Aorta (tissue), 5 donors: ENCODE measurements around the gene POU4F1. TPM values are rescaled to one million over a fixed set of nuclear protein-coding genes. Genes with fewer than 3 reads are reported as not detected.

Experiments
- ATAC-seq: fragments of 200-7000 bp; cut with Tn5 transposase; one replicate; pipeline ENCODE4 v1.9.1; 2022; ENCODE audit warnings: moderate library complexity; ENCODE audit not compliant: low FRiP score
- DNase-seq, 2 donors: peaks; one replicate each; pipeline ENCODE4 v3.0.0-alpha.2; 2020
- H3K27ac ChIP-seq, 2 donors: one replicate each; pipeline ENCODE4 v1.5.1; 2013; ENCODE audit warnings: low read length in 2 of 2, mild to moderate bottlenecking in 2 of 2, moderate library complexity in 2 of 2, control low read depth in 1 of 2, inconsistent platforms in 1 of 2, low read depth in 1 of 2
- H3K27me3 ChIP-seq, 2 donors: one replicate each; pipeline ENCODE4 v1.6.1; 2013; ENCODE audit warnings: control low read depth in 1 of 2, low read length in 1 of 2, mild to moderate bottlenecking in 1 of 2, moderate library complexity in 1 of 2; ENCODE audit not compliant: insufficient read depth in 2 of 2, control insufficient read depth in 1 of 2
- H3K36me3 ChIP-seq, 2 donors: one replicate each; pipeline ENCODE4 v1.6.1; 2013; ENCODE audit warnings: control low read depth in 1 of 2, low read length in 1 of 2, mild to moderate bottlenecking in 1 of 2; ENCODE audit not compliant: insufficient read depth in 2 of 2, control insufficient read depth in 1 of 2
- H3K4me1 ChIP-seq, 2 donors: one replicate each; pipeline ENCODE4 v1.6.1; 2013; ENCODE audit warnings: low read length in 2 of 2, control low read depth in 1 of 2, mild to moderate bottlenecking in 1 of 2, moderate library complexity in 1 of 2; ENCODE audit not compliant: insufficient read depth in 2 of 2, control insufficient read depth in 1 of 2
- H3K4me3 ChIP-seq, 2 donors: one replicate each; pipeline ENCODE4 v1.5.1; 2013; ENCODE audit warnings: low read length in 2 of 2, control low read depth in 1 of 2, mild to moderate bottlenecking in 1 of 2
- H3K9me3 ChIP-seq: one replicate; pipeline ENCODE4 v1.6.1; 2013; ENCODE audit warnings: mild to moderate bottlenecking, low read length; ENCODE audit not compliant: control insufficient read depth
- WGBS, 2 donors: extraction: QIAGEN DNeasy Blood & Tissue Kit; methylation state at CpG; one replicate each; pipeline ENCODE4 v1.1.7; 2013; 5-methylcytosine and 5-hydroxymethylcytosine counted together
- intact Hi-C, 2 donors: fragments of 100-400 bp; cut with DNase I; formaldehyde crosslinking; loops; one replicate each; pipeline versions ENCODE4 v1.14.2 to v1.15.0; 2022
- polyA plus RNA-seq, 2 donors: library from polyadenylated mRNA; stranded (reverse); fragments of 200-250 nt; gene quantifications; one replicate each; pipeline ENCODE4 v1.2.3, GENCODE V29; 2013
- total RNA-seq, 2 donors: library from RNA; stranded (reverse); fragmentation: NEBNext Ultra II Directional; extraction: Animal tissue kit (Norgen Biotek cat#: 25700); gene quantifications; one replicate each; pipeline ENCODE4 v1.2.1, GENCODE V29; 2021
- donor health status: healthy with polysubstance abuse.
- donor health status: Bipolar disorder and iron deficiency.
- donor health status: DM: no; HTN: no; CAD: no.
- donor health status: DM: no; HTN: no; CAD: no.
- donor health status: DM: yes; HTN: yes; CAD: no.

POU4F1 gene
- total and polyA plus RNA-seq, 4 donors = 0.45 to 2.3 TPM; not detected in 2

GRCh38 chr13:78587395-78587794, 16.0 kb downstream of the POU4F1 start:
- 9 to 15% methylated on average over 18 of the region's 18 CpGs for WGBS, 2 donors
- no peak for DNase-seq
- Histone ChIP-seq H3K27ac (no peak overlapping the region), H3K27me3 (peaks cover 0 to 6% of the 10 kb centered on the region in 2 donors), H3K9me3 (peaks cover 2% of the 10 kb centered on the region), H3K36me3 (no peaks in the 10 kb centered on the region), H3K4me1 (no peaks in the 10 kb centered on the region), H3K4me3 (no peak overlapping the region)
- no peak for ATAC-seq
- intact Hi-C loops = no loop called here

GRCh38 chr13:78586706-78587105, 16.6 kb downstream of the POU4F1 start:
- Histone ChIP-seq H3K36me3 (no peaks in the 10 kb centered on the region), H3K27ac (no peak overlapping the region), H3K9me3 (peaks cover 2% of the 10 kb centered on the region), H3K4me1 (no peaks in the 10 kb centered on the region), H3K4me3 (no peak overlapping the region), H3K27me3 (peaks cover 0 to 5% of the 10 kb centered on the region in 2 donors)
- DNase-seq (no peak), ATAC-seq (no peak)
- intact Hi-C loops = no loop called here
- WGBS, 2 donors = 4 to 5% methylated on average over 21 of the region's 21 CpGs

- DNase-seq (no peak), ATAC-seq (no peak)
- no peak overlapping the region for H3K27ac ChIP-seq
- intact Hi-C loops = no loop called here
- no peaks in the 10 kb centered on the region for H3K27me3 ChIP-seq
- H3K9me3 ChIP-seq = peaks cover 1% of the 10 kb centered on the region
- no peak overlapping the region for H3K4me3 ChIP-seq
- WGBS, 2 donors = 91 to 93% methylated on average over 4 of the region's 4 CpGs
- no peaks in the 10 kb centered on the region for H3K4me1 ChIP-seq
- no peaks in the 10 kb centered on the region for H3K36me3 ChIP-seq
Measured at GRCh38 chr13:78576261-78576660, 27.1 kb downstream of the POU4F1 start.

GRCh38 chr13:78572459-78572858, 30.9 kb downstream of the POU4F1 start:
- WGBS, 2 donors = 72 to 76% methylated on average over 5 of the region's 5 CpGs

GRCh38 chr13:78569029-78569428, 34.3 kb downstream of the POU4F1 start:
- 85 to 92% methylated on average over 1 of the region's 1 CpG for WGBS, 2 donors
- intact Hi-C loops = no loop called here
- Histone ChIP-seq H3K36me3 (no peaks in the 10 kb centered on the region), H3K27ac (no peak overlapping the region), H3K9me3 (no peaks in the 10 kb centered on the region), H3K4me1 (no peaks in the 10 kb centered on the region), H3K4me3 (no peak overlapping the region), H3K27me3 (no peaks in the 10 kb centered on the region)
- DNase-seq (no peak), ATAC-seq (no peak)

More at GRCh38 chr13:78572459-78572858, 30.9 kb downstream of the POU4F1 start:
- Histone ChIP-seq H3K4me1 (no peaks in the 10 kb centered on the region), H3K4me3 (no peak overlapping the region), H3K9me3 (no peaks in the 10 kb centered on the region), H3K27ac (no peak overlapping the region), H3K27me3 (no peaks in the 10 kb centered on the region), H3K36me3 (no peaks in the 10 kb centered on the region)
- ATAC-seq (no peak), DNase-seq (no peak)
- intact Hi-C loops = no loop called here

- DNase-seq = no peak
- Histone ChIP-seq H3K27ac (no peak overlapping the region), H3K4me1 (no peaks in the 10 kb centered on the region), H3K36me3 (no peaks in the 10 kb centered on the region), H3K27me3 (no peaks in the 10 kb centered on the region), H3K4me3 (no peak overlapping the region), H3K9me3 (no peaks in the 10 kb centered on the region)
- WGBS, 2 donors = 60 to 62% methylated on average over 5 of the region's 5 CpGs
- intact Hi-C loops = no loop called here
- ATAC-seq = no peak
Measured at GRCh38 chr13:78566631-78567030, 36.7 kb downstream of the POU4F1 start.

- Histone ChIP-seq H3K27me3 (no peaks in the 10 kb centered on the region), H3K4me1 (no peaks in the 10 kb centered on the region), H3K36me3 (no peaks in the 10 kb centered on the region), H3K27ac (no peak overlapping the region), H3K4me3 (no peak overlapping the region), H3K9me3 (peaks cover 2% of the 10 kb centered on the region)
- intact Hi-C loops = no loop called here
- no peak for DNase-seq
- no peak for ATAC-seq
- 45 to 49% methylated on average over 5 of the region's 5 CpGs for WGBS, 2 donors
Measured at GRCh38 chr13:78562237-78562889, 41.0 kb downstream of the POU4F1 start.

Other genes with a start within 250 kb of the POU4F1 start
- gene OBI1, start 55.6 kb upstream of the POU4F1 start, total RNA-seq = 10 to 100 TPM in 1 of 2 donors, 1 to 10 TPM in 1; 7.9 to 10.7 TPM
- 1 to 10 TPM; 3.7 to 5.4 TPM for gene OBI1, start 55.6 kb upstream of the POU4F1 start, polyA plus RNA-seq